Fibroblast of lung (primary cell): ENCODE measurements around the gene KDM6B. TPM values are rescaled to one million over a fixed set of nuclear protein-coding genes. Genes with fewer than 3 reads are reported as not detected.
A peak's percentile ranks its signal among the peaks of the same experiment; 100 is the strongest.

Source experiments
- DNase-seq, 2 donors: peaks; one replicate each; pipeline versions ENCODE4 v3.0.0 to v3.0.0-alpha.2; 2010; ENCODE audit warnings: low read depth in 2 of 2
- H2AFZ ChIP-seq: 2 replicates; pipeline ENCODE4 v1.5.1; 2012; ENCODE audit warnings: low read length, control low read depth, inconsistent platforms
- H3K27ac ChIP-seq: 2 replicates; pipeline ENCODE4 v1.5.1; 2011; ENCODE audit warnings: low read length, control low read depth; ENCODE audit not compliant: insufficient read depth
- H3K27me3 ChIP-seq: 2 replicates; pipeline ENCODE4 v1.5.1; 2011; ENCODE audit warnings: mild to moderate bottlenecking, low read length; ENCODE audit not compliant: control insufficient read depth, insufficient read depth
- H3K36me3 ChIP-seq: 2 replicates; pipeline ENCODE4 v1.5.1; 2011; ENCODE audit warnings: low read length; ENCODE audit not compliant: control insufficient read depth, insufficient read depth
- H3K4me1 ChIP-seq: 2 replicates; pipeline ENCODE4 v1.5.1; 2011; ENCODE audit warnings: low read length; ENCODE audit not compliant: control insufficient read depth, insufficient read depth; ENCODE audit errors: extremely low read depth
- H3K4me2 ChIP-seq: 2 replicates; pipeline ENCODE4 v1.5.1; 2011; ENCODE audit warnings: low read length, control low read depth; ENCODE audit not compliant: insufficient read depth; ENCODE audit errors: extremely low read depth
- H3K4me3 ChIP-seq, 4 experiments: fragments of 200-600 bp in 1 of 4; sonication (generic) in 1 of 4; replicated peaks in 1 of 4; 2 replicates each; pipeline ENCODE4 v1.5.1; 2011 to 2016; ENCODE audit warnings: low read length in 4 of 4, low read depth in 3 of 4, mild to moderate bottlenecking in 3 of 4, control low read depth in 2 of 4, inconsistent platforms in 1 of 4, mixed read lengths in 1 of 4; ENCODE audit not compliant: insufficient read depth in 1 of 4; ENCODE audit errors: control extremely low read depth in 1 of 4
- H3K79me2 ChIP-seq: 2 replicates; pipeline ENCODE4 v1.5.1; 2012; ENCODE audit warnings: mild to moderate bottlenecking, low read length, inconsistent platforms; ENCODE audit not compliant: control insufficient read depth, insufficient read depth
- H3K9ac ChIP-seq: 2 replicates; pipeline ENCODE4 v1.5.1; 2011; ENCODE audit warnings: mild to moderate bottlenecking, low read length, control low read depth; ENCODE audit not compliant: insufficient read depth
- H3K9me3 ChIP-seq: 2 replicates; pipeline ENCODE4 v1.5.1; 2012; ENCODE audit warnings: low read depth, low read length; ENCODE audit not compliant: control insufficient read depth, insufficient read depth
- H4K20me1 ChIP-seq: 2 replicates; pipeline ENCODE4 v1.5.1; 2011; ENCODE audit warnings: low read length; ENCODE audit not compliant: control insufficient read depth, insufficient read depth; ENCODE audit errors: extremely low read depth
- EZH2 ChIP-seq: IDR thresholded peaks from 2 replicates; pipeline ENCODE4 v1.5.1; 2012; ENCODE audit warnings: low read length, control low read depth, mild to moderate bottlenecking; ENCODE audit errors: missing control alignments
- polyA plus RNA-seq, 2 donors: library from polyadenylated mRNA; depleted of rRNA in 1 of 2; stranded (reverse) in 1 of 2; unstranded in 1 of 2; fragments of >200 nt; gene quantifications; 2 replicates each; pipeline ENCODE4 v1.2.1, GENCODE V29; 2011 to 2012; ENCODE audit warnings: missing spikeins in 1 of 2
- total RNA-seq: library from RNA; depleted of rRNA; stranded (reverse); fragments of >200 nt; gene quantifications from 2 replicates; pipeline ENCODE4 v1.2.1, GENCODE V29; 2014
- TF ChIP-seq, protein P1 (sequence below), 2 donors: IDR thresholded peaks in 1 of 2; conservative IDR thresholded peaks in 1 of 2; 1 replicate in 1 of 2; 2 replicates in 1 of 2; pipeline ENCODE4 v1.5.1; 2011 to 2012; ENCODE audit warnings: low read length in 2 of 2, control low read depth in 1 of 2, inconsistent platforms in 1 of 2, low read depth in 1 of 2, mild to moderate bottlenecking in 1 of 2

The KDM6B gene
- total and polyA plus RNA-seq, 2 donors (not counting 1 experiment from before 2014, with no cell fraction given): 1.1 to 9.4 TPM

GRCh38 chr17:7836596-7837407 is 2.8 kb downstream of the KDM6B start:
- peak; percentile 90 to 99 for DNase-seq
- peak overlapping the region; percentile 92 for H3K4me2 ChIP-seq
- peaks cover 24% of the 10 kb centered on the region for H3K79me2 ChIP-seq
- no peak for TF ChIP-seq EZH2
- TF ChIP-seq, protein P1, sequence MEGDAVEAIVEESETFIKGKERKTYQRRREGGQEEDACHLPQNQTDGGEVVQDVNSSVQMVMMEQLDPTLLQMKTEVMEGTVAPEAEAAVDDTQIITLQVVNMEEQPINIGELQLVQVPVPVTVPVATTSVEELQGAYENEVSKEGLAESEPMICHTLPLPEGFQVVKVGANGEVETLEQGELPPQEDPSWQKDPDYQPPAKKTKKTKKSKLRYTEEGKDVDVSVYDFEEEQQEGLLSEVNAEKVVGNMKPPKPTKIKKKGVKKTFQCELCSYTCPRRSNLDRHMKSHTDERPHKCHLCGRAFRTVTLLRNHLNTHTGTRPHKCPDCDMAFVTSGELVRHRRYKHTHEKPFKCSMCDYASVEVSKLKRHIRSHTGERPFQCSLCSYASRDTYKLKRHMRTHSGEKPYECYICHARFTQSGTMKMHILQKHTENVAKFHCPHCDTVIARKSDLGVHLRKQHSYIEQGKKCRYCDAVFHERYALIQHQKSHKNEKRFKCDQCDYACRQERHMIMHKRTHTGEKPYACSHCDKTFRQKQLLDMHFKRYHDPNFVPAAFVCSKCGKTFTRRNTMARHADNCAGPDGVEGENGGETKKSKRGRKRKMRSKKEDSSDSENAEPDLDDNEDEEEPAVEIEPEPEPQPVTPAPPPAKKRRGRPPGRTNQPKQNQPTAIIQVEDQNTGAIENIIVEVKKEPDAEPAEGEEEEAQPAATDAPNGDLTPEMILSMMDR (conservative IDR thresholded peaks at IDR 0.05 in 1 of 2, IDR thresholded peaks at IDR 0.05 in 1 of 2; ENCODE audit: low read depth in 1 of 2, low read length in 2 of 2): no peak
- H3K4me1 ChIP-seq: peaks cover 26% of the 10 kb centered on the region
- H3K9me3 ChIP-seq: no peaks in the 10 kb centered on the region
- peak overlapping the region; percentile 98 for H3K27ac ChIP-seq
- H3K27me3 ChIP-seq: no peaks in the 10 kb centered on the region
- H2AFZ ChIP-seq: no peak overlapping the region
- peak overlapping the region; percentile 97 for H3K9ac ChIP-seq
- peak overlapping the region; percentile 58 to 92 (median 70) for H3K4me3 ChIP-seq
- no peaks in the 10 kb centered on the region for H4K20me1 ChIP-seq
- H3K36me3 ChIP-seq: peaks cover 7% of the 10 kb centered on the region

GRCh38 chr17:7837408-7838088 is 3.5 kb downstream of the KDM6B start:
- H4K20me1 ChIP-seq: no peaks in the 10 kb centered on the region
- no peaks in the 10 kb centered on the region for H3K9me3 ChIP-seq
- H3K27ac ChIP-seq: peak overlapping the region; percentile 98
- DNase-seq: no peak
- peaks cover 26% of the 10 kb centered on the region for H3K4me1 ChIP-seq
- no peaks in the 10 kb centered on the region for H3K27me3 ChIP-seq
- peaks cover 7% of the 10 kb centered on the region for H3K36me3 ChIP-seq
- H3K4me3 ChIP-seq: peak overlapping the region; percentile 15 to 92 (median 46)
- H3K4me2 ChIP-seq: peak overlapping the region; percentile 76
- H3K9ac ChIP-seq: peak overlapping the region; percentile 20
- H3K79me2 ChIP-seq: peaks cover 24% of the 10 kb centered on the region
- H2AFZ ChIP-seq: no peak overlapping the region
- TF ChIP-seq, protein P1 (conservative IDR thresholded peaks at IDR 0.05 in 1 of 2, IDR thresholded peaks at IDR 0.05 in 1 of 2; ENCODE audit: low read depth in 1 of 2, low read length in 2 of 2): no peak
- no peak for TF ChIP-seq EZH2
